GM12873 (cell line): ENCODE results near the gene LAMB4.

Source experiments
- CTCF ChIP-seq: IDR thresholded peaks from 2 replicates; pipeline ENCODE4 v1.5.1; 2012; ENCODE audit warnings: low read depth, mild to moderate bottlenecking, moderate library complexity, low read length, control low read depth; ENCODE audit not compliant: insufficient read depth; ENCODE audit errors: missing control alignments

Gene LAMB4

GRCh38 chr7:107973861-107974260, 156.3 kb downstream of the LAMB4 start:
- no peak for TF ChIP-seq CTCF
